PC-3 (cell line): ENCODE results near the gene LRRC51.

Experiments used
- EZH2 ChIP-seq: fragments of 300-600 bp; sonication (generic); IDR thresholded peaks from one replicate; pipeline ENCODE4 v1.6.1; 2017; ENCODE audit warnings: antibody characterized with exemption, mild to moderate bottlenecking, low read length; ENCODE audit not compliant: unreplicated experiment
- EZH2phosphoT487 ChIP-seq: fragments of 300-600 bp; sonication (generic); IDR thresholded peaks from 2 replicates; pipeline ENCODE4 v1.6.1; 2018; ENCODE audit warnings: mild to moderate bottlenecking, antibody characterized with exemption, low read length, borderline replicate concordance
- TF ChIP-seq, protein P1 (sequence below): fragments of 300-600 bp; sonication (generic); conservative IDR thresholded peaks from 2 replicates; pipeline ENCODE4 v1.5.1; 2017; ENCODE audit warnings: antibody characterized with exemption, low read depth, mild to moderate bottlenecking, low read length

- TF ChIP-seq, protein P1, sequence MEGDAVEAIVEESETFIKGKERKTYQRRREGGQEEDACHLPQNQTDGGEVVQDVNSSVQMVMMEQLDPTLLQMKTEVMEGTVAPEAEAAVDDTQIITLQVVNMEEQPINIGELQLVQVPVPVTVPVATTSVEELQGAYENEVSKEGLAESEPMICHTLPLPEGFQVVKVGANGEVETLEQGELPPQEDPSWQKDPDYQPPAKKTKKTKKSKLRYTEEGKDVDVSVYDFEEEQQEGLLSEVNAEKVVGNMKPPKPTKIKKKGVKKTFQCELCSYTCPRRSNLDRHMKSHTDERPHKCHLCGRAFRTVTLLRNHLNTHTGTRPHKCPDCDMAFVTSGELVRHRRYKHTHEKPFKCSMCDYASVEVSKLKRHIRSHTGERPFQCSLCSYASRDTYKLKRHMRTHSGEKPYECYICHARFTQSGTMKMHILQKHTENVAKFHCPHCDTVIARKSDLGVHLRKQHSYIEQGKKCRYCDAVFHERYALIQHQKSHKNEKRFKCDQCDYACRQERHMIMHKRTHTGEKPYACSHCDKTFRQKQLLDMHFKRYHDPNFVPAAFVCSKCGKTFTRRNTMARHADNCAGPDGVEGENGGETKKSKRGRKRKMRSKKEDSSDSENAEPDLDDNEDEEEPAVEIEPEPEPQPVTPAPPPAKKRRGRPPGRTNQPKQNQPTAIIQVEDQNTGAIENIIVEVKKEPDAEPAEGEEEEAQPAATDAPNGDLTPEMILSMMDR = no peak
- no peak for TF ChIP-seq EZH2
- TF ChIP-seq EZH2phosphoT487 = no peak
These were observed 58.3 kb downstream of the LRRC51 start for GRCh38 chr11:72138821-72139390.
